ENCODE measurements around the gene MASP2. TPM values are rescaled to one million over a fixed set of nuclear protein-coding genes. Genes with fewer than 3 reads are reported as not detected.

MASP2 gene
- polyA plus RNA-seq, 1 of the 3 experiments (the other 2 are of a cell fraction), result not detected

DNA sequence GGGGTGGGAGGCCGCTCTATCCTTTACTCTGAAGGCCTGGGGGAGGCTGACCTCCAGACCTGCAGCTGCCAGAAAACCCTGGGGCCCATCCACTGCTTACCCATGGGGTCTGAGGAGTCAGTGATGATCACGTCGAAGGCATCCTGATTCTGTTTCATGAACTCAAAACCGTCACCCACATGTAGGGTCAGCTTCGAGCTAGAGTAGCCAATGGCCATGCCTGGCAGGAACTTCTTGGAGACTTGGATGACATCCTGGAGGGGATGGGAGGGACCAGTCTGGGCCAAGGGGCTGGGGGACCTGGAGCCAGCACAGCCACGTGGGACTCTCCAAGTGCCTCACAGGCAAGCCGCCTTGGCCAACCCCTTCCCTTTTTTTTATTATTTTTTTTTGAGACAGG lies 9.5 kb upstream of the MASP2 start:
- 98% methylated on average over 5 of the region's 7 CpGs for WGBS (ENCODE audit: low lambda C conversion rate)
- TF ChIP-seq USF1 (IDR thresholded peaks at IDR 0.05; ENCODE audit: borderline replicate concordance, low read depth) (no peak), RAD21 (IDR thresholded peaks at IDR 0.05; ENCODE audit: low read length) (no peak), PBX3 (IDR thresholded peaks at IDR 0.05) (no peak), TAF1 (IDR thresholded peaks at IDR 0.05; ENCODE audit: borderline replicate concordance, low read depth, low read length) (no peak), RCOR1 (IDR thresholded peaks at IDR 0.05; ENCODE audit: low read length) (no peak)
- TF ChIP-seq, protein P1, sequence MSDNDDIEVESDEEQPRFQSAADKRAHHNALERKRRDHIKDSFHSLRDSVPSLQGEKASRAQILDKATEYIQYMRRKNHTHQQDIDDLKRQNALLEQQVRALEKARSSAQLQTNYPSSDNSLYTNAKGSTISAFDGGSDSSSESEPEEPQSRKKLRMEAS (IDR thresholded peaks at IDR 0.05; ENCODE audit: low read depth), result no peak
- H3K27me3 ChIP-seq (ENCODE audit: insufficient read depth), result no peaks in the 10 kb centered on the region

GRCh38 chr1:11055676-11056075 lies 8.6 kb upstream of the MASP2 start:
- POLR2A ChIA-PET, result no interaction called here
- no peak overlapping the region for H3K4me3 ChIP-seq (ENCODE audit: low read depth in 2 of 2, low read length in 1 of 2)
- TF ChIP-seq SMC3 (IDR thresholded peaks at IDR 0.05; ENCODE audit: low read depth, low read length), result no peak
- no peak for TF ChIP-seq FOXM1 (IDR thresholded peaks at IDR 0.05; ENCODE audit: low read depth)
- no peak for TF ChIP-seq RFX5 (IDR thresholded peaks at IDR 0.05; ENCODE audit: low read length)
- no peak for TF ChIP-seq ELF1 (IDR thresholded peaks at IDR 0.05)
- no peak for TF ChIP-seq EP300 (IDR thresholded peaks at IDR 0.05; ENCODE audit: borderline replicate concordance in 1 of 2, low read depth in 1 of 2, low read length in 1 of 2)
- TF ChIP-seq, protein P2, sequence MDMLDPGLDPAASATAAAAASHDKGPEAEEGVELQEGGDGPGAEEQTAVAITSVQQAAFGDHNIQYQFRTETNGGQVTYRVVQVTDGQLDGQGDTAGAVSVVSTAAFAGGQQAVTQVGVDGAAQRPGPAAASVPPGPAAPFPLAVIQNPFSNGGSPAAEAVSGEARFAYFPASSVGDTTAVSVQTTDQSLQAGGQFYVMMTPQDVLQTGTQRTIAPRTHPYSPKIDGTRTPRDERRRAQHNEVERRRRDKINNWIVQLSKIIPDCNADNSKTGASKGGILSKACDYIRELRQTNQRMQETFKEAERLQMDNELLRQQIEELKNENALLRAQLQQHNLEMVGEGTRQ (IDR thresholded peaks at IDR 0.05; ENCODE audit: borderline replicate concordance, low read depth, low read length), result no peak
- no peak for TF ChIP-seq YY1 (IDR thresholded peaks at IDR 0.05; ENCODE audit: low read depth)
- TF ChIP-seq, protein P1 (IDR thresholded peaks at IDR 0.05; ENCODE audit: low read depth), result no peak

More for the DNA sequence above, 9.5 kb upstream of the MASP2 start:
- no peak for DNase-seq
- H3K9ac ChIP-seq, result no peak overlapping the region
- no peak overlapping the region for H3K27ac ChIP-seq (ENCODE audit: low read depth in 2 of 2, low read length in 1 of 2)
- peaks cover 25% of the 10 kb centered on the region for H3K79me2 ChIP-seq (ENCODE audit: insufficient read depth)
- H3K9me2 ChIP-seq, result no peaks in the 10 kb centered on the region
- no peaks in the 10 kb centered on the region for H3K9me3 ChIP-seq
- H2AFZ ChIP-seq (ENCODE audit: low read depth), result no peak overlapping the region
- no peak overlapping the region for H3K4me2 ChIP-seq
- peaks cover 5 to 30% of the 10 kb centered on the region in 2 experiments; a peak in 3 of 4 replicates for H3K4me1 ChIP-seq (ENCODE audit: control insufficient read depth in 1 of 2, insufficient read depth in 2 of 2, low read depth in 1 of 2, low read length in 1 of 2)
- H3F3A ChIP-seq (replicated peaks; ENCODE audit: insufficient read depth), result peaks cover 5% of the 10 kb centered on the region
- ChIA-PET POLR2A (no interaction called here), CTCF (interaction anchor here (0.6 to 3.7 kb wide), 4 partner anchors 16 to 838 kb away, joined by 3 to 34 read pairs (median 3); no protein-coding TSS in a partner anchor)
- H4K20me1 ChIP-seq (ENCODE audit: insufficient read depth), result peaks cover 4% of the 10 kb centered on the region; the same call in 1 of the 2 replicates
- no peak overlapping the region for H3K4me3 ChIP-seq (ENCODE audit: low read depth in 2 of 2, low read length in 1 of 2)
- peaks cover 0 to 17% of the 10 kb centered on the region in 2 experiments for H3K36me3 ChIP-seq (replicated peaks in 1 of 2; ENCODE audit: control insufficient read depth in 1 of 2, insufficient read depth in 2 of 2, low read length in 1 of 2)

More at GRCh38 chr1:11055676-11056075, 8.6 kb upstream of the MASP2 start:
- no peak overlapping the region for H3K4me2 ChIP-seq
- H3K27ac ChIP-seq (ENCODE audit: low read depth in 2 of 2, low read length in 1 of 2), result no peak overlapping the region
- H2AFZ ChIP-seq (ENCODE audit: low read depth), result no peak overlapping the region
- H3K79me2 ChIP-seq (ENCODE audit: insufficient read depth), result peaks cover 23% of the 10 kb centered on the region
- peaks cover 4% of the 10 kb centered on the region for H3F3A ChIP-seq (replicated peaks; ENCODE audit: insufficient read depth)
- peaks cover 0 to 26% of the 10 kb centered on the region in 2 experiments; a peak in 1 of 4 replicates for H3K4me1 ChIP-seq (ENCODE audit: control insufficient read depth in 1 of 2, insufficient read depth in 2 of 2, low read depth in 1 of 2, low read length in 1 of 2)
- H3K27me3 ChIP-seq (ENCODE audit: insufficient read depth), result no peaks in the 10 kb centered on the region
- H3K9me2 ChIP-seq, result no peaks in the 10 kb centered on the region
- H3K9ac ChIP-seq, result no peak overlapping the region
- CTCF ChIA-PET, result interaction anchor here (1.6 to 3.7 kb wide), 2 partner anchors 18 to 839 kb away, joined by 3 to 34 read pairs; no protein-coding TSS in a partner anchor
- no peaks in the 10 kb centered on the region for H3K9me3 ChIP-seq
- peaks cover 4% of the 10 kb centered on the region; the same call in 1 of the 2 replicates for H4K20me1 ChIP-seq (ENCODE audit: insufficient read depth)
- H3K36me3 ChIP-seq (replicated peaks in 1 of 2; ENCODE audit: control insufficient read depth in 1 of 2, insufficient read depth in 2 of 2, low read length in 1 of 2), result peaks cover 0 to 17% of the 10 kb centered on the region in 2 experiments
- 96% methylated on average over 9 of the region's 12 CpGs for WGBS (ENCODE audit: low lambda C conversion rate)
- no peak for DNase-seq

Measured in SK-N-SH (cell line).